Measurements from ENCODE around the gene RERE.
"Not testable (repeated sequence)": the region's sequence is repeated elsewhere in the genome, so short reads cannot be mapped to it uniquely, and the experiment has no call there.

Gene RERE

DNA sequence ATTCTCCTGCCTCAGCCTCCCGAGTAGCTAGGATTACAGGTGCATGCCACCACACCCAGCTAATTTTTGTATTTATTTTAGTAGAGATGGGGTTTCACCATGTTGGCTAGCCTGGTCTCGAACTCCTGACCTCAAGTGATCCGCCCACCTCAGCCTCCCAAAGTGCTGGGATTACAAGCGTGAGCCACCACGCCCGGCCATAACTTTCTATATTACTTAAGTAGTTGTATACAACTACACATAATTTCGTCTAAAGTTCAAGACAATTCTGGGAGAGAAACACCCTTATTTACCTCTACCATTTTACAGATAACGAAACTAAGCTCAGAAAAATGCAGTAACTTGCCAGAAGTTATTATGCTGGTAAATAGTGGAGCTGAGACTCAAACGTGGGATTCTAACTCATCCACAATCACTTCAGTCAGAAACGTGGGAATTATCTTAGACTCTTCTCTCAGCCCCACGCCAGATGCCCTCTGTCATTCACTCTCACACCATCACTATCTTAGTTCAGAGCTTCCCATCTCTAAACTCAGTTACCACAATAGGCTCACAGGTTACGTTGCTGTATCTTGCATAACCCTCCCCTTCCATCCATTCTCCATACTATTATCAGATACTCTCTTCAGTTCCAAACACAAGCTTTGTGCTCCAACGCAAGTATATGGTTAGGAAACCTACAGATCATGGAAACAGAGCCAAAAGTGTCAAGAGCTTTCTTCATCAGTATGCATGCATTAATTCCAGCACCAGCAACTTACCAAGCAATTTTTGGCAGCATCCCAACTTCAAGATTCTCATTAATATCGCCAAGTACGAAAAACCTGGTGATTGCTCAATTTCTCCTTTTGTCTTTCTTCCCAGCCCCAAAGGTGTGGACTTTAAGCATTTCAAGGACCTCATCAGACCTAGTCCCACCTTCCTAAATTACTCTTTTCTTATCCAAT lies 69.3 kb downstream of the RERE start:
- no peak for FAIRE-seq

DNA sequence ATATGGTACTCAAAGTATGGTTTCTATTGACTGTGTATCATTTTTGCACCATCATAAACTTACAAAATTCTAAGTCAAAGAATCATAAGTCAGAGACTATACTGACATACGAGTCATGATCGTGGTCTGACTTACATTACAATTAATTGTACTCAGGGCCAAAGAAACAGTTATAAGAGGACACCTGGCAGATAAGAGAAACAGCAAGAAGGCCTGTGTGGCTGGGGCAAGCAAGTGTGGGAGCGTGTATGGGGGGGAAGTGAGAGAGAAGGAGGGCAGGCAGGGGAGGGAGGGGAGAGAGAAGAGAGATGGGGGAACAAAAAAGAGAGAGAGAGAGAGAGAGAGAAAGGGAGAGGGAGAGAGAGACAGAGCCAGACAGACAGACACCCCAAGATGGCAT lies 70.9 kb downstream of the RERE start:
- FAIRE-seq = no peak

DNA sequence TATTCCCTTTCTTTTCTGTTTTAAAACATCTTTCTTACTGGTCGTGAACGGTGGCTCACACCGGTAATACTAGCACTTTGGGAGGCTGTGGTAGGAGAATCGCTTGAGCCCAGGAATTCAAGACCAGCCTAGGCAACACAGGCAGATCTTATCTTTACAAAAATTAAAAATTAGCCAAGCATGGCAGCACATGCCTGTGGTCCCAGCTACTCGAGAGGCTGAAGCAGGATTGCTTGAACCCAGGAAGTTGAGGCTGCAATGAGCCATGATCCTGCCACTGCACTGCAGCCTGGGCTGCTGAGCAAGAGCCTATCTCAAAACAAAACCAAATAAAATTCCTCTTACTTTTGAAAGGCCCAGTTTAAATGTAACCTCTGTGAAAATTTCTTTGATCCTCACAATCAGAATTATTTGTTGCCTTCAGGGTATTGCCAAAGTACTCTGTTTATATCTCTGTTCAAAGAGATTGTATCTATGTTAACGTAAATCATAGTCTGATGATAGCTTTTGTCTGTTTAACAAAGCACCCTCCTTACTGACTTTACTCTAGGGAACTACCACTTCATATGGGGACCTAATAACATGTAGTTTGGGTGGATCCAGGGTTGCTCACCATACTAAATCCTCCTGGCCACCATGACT lies 71.6 kb downstream of the RERE start:
- FAIRE-seq = no peak

DNA sequence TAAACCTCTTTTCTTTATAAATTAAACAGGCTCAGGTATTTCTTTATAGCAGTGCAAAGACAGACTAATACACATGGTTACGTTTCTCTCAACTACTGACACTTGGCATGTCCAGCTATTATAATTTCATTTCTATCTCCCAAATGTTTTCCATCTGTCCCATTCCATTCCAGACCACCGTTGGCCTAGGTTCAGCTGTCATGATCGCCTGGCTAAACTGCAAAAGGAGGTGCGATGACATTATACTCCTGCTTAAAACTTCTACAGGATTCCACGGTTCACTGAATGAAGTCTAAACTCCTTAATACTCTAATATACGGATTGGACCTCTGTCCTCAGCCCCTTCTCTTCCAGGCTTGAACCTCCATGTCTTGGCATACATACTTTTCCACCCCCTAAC lies 72.1 kb downstream of the RERE start:
- FAIRE-seq = no peak

DNA sequence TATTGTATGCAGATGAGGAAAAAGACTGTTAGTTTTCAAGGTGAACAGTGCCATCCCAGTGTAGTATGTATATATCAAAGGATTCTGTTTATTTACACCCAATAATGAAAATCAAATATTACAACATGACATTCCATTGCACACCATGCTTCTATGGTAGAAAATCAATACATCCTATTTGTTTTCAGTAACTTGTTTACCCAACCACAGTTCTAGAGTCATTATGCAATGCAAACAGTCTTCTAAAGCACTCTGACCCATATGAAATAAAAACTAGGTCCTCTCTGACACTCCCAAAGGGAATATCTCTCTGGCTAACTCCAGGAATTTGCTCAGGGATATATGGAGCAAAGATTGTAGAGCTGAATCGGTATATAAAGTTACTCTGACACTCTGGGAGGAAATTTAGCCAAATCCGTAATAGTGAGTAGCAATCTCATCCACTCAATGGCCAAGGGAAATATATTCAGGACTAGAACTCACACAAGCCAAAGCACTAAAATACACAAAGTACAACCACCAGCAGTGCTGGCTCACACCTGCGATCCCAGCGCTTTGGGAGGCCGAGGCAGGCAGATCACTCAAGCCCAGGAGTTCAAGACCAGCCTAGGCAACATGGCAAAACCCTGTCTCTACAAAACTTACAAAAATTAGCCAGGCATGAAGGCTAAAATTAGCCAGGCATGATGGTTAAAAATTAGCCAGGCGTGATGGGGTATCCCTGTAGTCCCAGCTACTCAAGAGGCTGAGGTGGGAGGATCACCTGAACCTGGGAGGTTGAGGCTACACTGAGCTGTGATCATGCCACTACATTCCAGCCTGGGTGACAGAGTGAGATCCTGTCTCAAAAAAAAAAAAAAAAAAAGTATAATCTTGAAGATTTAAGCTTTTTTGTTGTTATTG lies 75.2 kb downstream of the RERE start:
- no peak for FAIRE-seq

DNA sequence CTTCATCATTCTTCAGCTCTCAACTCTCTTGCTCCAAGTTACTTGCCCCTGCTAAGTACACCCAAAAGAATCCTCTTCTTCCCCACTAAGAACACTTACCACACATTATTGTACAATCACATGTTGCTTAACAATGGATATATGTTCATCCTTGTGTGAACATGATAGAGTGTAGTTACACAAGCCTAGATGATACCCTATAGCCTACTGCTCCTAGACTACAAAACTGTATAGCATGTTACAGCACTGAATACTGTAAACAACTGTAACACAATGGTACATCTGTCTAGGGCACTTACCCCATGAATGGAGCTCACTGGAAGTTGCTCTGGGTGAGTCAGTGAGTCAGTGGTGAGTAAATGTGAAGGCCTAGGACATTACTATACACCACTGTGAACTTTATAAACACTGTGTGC lies 77.4 kb downstream of the RERE start:
- no peak for FAIRE-seq

DNA sequence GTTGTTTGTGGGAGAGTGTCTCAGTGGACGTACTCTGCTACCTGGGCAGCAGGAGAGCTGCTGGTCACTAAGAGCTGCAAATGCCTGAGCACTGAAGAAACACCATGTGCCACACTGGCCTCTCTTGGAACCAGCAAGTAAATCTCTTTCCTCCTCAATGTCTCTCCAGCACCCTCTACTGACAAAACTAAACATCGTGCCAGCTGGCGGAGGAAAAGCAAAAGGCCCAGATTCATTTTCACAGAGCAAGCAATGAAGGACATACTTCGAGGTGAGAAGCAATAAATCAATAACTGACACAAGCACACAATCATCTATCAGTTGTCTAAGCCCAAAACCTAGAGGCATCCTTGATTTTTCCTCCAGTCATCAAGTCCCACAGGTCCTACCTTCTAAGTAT lies 78.1 kb downstream of the RERE start:
- FAIRE-seq = no peak

DNA sequence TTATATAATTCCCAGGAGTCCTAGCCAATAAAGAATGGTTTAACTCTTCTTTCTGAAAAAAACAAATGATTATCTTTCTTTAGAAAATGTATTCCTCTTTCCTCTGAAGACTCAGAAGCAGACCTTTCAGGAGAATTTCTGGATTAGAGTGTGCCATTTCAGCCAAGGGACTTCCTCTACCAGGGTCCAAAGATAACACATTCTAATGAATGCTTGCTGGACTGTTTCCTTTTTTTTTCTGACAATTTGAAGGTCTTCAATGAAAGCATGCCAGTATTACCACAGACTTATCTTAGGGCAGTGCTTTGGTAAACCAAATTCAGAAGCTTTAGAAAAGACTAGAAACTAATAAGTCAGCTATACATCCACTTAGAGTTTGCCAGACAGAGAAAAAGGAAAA lies 80.5 kb downstream of the RERE start:
- no peak for FAIRE-seq

DNA sequence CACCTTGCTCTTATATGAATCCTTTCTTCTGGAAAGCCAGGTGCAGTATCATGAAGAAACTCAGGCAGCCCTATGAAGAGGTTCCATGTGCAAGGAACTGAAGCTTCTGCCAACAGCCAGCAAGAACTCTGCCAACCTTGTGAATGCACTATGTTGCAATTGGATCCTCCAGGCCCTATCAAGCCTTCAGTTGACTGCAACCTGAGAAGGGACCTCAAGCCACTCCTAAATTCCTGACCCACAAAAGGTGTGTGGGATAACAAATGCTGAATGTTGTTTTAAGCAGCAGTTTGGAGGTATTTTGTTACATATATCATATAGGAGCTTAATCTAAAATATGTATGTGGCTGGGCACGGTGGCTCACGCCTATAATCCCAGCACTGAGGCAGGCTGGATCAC lies 84.0 kb downstream of the RERE start:
- FAIRE-seq = no peak

DNA sequence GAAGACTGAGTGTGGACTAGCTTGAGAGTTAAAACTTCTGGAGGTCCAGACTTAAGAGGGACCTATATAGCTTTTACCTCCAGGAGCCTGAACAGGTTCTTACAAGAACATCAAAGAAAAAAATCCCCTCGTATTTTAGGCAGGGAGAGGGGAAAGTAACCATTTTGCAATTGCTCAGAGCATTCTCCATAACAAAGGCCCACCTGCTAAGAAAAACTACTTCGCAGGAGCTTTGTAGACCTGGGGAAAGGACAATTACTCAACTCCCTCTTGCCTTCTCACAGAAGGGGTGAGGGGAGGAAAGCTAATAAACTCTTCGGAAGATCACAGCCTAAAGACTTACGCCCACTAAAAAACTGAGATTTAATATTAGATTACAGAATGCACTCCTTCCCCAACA lies 86.3 kb downstream of the RERE start:
- FAIRE-seq = no peak

DNA sequence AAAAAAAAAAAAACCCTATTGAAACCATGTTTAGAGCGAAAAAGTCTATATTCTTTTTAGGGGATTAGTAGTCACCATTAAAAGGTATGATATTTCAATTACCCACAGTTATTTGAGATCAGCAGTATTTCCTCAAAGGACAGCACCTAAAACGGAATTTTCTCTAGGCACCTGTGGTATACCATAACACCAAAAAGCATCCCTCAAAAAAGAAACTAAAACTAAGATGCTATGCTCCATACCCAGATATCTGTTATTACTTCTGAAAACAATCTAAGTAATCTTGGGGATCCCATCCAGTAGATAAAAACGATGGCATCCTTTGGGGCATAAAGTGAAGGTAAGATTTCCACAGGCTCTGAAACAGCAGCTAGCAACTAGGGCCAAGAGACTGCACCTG lies 89.0 kb downstream of the RERE start:
- no peak for FAIRE-seq

DNA sequence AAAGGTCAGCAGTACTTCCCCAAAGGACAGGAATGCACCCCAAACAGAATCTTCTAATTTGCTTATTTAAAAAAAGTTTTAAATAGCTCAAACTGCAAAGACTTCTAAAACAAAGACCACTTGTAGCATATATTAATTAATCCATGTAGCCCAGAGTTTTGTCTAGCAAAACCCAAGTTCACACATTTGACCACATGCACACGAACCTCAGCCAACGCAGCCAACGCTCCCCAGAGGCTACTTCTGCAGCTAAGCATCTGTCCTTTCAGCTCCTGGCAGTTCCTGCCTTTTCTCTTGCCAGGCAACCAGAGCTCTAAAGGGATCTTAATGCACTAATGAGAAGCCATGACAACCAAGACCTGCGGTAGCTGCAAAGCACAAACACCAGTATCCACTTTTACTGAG lies 89.6 kb downstream of the RERE start:
- no peak for FAIRE-seq

DNA sequence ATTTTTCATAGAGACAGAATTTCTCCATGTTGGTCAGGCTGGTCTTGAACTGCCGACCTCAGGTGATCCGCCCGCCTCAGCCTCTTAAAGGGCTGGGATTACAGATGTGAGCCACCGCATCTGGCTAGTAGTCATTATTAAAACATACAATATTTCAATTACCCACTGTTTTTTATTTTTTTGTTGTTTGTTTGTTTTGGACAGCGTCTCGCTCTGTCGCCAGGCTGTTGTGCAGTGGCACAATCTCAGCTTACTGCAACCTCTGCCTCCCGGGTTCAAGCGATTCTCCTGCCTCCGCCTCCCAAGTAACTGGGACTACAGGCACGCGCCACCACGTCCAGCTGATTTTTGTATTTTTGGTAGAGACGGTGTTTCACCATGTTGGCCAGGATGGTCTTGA lies 90.1 kb downstream of the RERE start:
- FAIRE-seq = not testable (repeated sequence)

DNA sequence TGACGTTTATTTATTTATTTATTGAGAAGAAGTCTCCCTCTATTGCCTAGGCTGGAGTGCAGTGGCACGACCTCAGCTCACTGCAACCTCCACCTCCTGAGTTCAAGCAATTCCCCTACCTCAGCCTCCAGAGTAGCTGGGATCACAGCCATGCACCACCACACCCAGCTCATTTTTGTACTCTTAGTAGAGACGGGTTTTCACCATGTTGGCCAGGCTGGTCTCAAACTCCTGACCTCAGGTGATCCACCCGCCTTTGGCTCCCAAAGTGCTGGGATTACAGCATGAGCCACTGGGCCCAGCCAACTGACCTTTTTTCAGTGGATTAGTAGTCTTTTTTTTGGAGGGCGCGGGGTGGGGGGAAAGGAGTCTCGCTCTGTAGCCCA lies 90.6 kb downstream of the RERE start:
- FAIRE-seq = not testable (repeated sequence)

DNA sequence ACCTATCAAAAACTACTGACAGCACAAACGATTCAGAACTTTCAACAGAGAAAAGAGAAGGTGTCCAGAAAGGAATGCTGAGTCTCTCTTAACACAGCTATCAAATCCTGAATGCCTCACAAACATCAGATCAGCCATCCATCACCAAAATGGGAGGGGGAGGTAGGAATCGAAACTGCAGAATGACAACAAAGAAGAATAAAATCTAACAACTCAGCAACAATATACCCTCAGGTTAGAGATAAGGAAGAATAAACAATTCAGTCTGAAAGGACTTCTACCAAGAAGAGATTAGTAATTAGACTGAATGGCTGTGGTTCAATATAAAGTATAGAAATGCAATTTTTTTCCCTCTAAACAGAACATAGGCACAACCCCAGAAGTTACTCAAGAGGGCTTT lies 94.4 kb downstream of the RERE start:
- FAIRE-seq = no peak

DNA sequence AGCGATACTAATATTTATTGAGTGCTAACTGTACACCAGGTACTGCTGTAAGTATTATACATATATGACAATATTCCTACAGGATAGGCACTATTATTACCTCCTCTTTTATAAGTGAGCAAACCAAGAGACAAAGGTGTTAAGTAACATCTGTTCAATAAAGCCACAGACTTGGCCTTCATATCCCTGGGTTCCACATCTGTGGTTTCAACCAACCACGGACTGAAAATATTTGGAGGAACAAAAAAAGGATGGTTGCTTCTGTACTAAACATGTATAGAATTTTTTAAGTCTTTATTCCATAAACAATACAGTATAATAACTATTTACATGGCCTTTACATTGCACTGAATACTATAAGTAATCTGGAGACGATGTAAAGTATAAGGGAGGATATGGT lies 95.1 kb downstream of the RERE start:
- FAIRE-seq = no peak

DNA sequence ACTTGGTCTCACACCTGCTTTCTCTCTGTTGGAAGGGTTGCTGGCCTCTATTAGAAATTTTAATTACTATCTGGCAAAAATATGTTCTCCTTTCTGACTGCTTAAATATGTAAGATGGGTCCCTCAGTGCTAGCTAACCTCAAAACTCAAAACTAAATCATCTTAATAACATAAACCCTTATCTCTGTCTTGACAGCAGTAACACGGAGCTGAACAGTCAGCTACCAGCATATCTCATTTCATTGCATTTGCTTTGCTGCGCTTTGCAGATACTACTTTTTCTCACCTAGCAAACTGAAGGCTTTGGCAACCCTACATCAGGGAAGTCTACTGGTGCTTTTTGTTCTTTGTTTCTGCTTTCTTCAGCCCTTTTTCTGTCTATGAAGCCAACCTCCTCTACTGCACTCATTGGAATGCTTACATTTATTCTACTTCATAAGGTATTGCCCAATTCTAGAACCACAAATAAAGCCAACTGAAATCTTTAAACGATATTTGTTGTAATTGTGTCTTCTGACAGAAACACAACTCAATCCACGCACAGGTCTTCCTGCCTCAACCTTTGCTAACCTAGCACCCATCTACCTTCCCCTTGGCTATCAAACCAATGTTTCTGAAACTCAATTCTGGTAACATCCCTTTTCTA lies 95.6 kb downstream of the RERE start:
- no peak for FAIRE-seq

DNA sequence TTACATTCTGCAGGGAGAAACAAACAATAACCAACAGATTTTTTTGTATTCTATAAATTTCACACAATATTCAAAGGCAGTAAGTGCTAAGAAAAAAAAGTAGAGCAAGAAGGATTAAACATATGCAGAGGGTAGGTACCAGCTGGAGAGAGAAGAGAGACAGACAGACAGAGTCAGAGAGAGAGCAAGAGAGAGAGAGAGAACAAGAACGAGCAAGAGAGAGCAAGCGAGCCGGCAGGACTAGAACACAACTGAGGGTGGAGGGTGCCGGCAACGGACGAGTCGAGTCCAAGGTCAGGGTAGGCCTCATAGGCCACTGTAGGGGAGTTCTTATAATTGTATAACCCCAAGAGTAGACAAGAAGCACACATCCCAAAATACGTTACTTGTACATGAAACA lies 97.1 kb downstream of the RERE start:
- no peak for FAIRE-seq

DNA sequence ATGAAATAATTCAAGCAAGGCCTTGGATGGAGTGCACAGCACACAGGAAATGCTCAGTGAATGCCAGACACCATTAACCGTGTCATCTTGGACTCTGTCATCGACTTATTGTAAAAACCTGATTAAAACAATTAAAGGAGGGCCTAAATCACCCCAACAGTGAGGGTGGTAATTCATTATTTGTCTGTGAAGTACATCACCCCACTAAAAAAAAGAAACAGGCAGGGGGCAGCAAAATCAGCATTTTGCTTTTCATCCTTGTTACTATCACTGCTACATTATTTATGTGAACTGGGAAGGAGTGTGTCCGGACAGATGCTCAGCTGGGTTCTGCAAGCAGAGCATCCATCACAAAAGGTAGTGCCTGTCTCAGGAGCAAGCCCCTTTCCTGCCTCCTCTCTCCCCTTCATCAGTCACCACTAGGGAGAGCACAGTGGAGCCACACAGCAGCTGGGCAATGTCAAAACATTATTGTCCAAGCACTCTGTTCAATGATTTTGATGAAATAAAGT lies 98.5 kb downstream of the RERE start:
- FAIRE-seq = no peak

DNA sequence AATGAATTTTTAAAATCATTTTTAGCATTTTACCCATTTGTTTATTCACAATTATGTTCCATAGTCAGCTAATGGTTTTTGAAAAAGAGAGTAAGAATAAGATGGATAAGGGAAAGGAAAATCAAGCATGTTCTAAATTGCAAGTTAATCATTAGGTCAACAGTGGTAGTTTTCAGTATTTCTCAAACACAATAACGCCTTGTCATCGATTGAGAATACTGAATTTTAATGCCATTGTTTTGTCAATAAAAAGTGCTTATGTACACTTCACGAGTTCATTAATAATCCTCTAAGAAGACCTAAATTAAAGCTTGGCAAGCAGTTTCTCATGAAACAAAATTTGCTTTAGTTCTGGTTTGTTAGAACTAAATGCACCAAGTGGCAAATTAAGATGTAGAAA lies 100.3 kb downstream of the RERE start:
- no peak for FAIRE-seq

DNA sequence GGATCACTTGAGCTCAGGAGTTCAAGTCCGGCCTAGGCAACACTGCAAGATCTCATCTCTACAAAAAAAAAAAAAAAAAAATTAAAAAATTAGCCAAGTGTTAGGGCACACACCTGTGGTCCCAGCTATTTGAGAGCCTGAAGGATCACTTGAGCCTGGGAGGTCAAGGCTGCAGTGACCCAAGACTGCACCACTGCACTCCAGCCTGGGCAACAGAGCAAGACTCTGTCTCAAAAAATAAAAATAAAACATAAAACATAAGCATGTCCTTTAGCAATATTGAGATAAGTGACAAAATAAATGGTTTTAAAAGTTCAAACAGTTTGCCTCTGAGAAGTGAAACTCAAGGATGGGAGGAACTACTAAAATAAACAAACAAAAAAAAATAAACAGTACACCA lies 101.2 kb downstream of the RERE start:
- FAIRE-seq = no peak

DNA sequence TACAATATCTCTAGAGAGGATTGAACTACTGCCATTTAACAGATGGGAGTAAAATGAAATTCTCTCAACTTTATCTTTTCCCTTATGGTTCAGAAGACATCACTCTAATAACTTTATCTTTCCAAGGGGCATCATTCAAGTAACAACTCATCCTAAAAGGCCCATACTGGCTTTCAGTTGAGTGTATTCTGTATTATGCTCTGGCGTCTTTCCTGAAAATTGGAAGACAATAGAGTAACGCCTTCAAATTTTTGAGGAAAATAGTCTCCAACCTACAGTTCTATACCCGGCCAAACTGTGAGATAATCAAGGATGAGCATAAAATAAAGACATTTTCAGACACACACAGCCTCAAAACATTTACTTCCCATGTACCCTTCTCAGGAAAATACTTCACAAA lies 103.3 kb downstream of the RERE start:
- no peak for FAIRE-seq

Measured in colon (tissue), 2 donors.